Raji (cell line): ENCODE results near the gene PDGFRB.

Source experiments
- POLR2A ChIP-seq: IDR thresholded peaks from 2 replicates; pipeline ENCODE4 v1.6.1; 2011; ENCODE audit warnings: low read depth, low read length, control low read depth; ENCODE audit not compliant: insufficient read depth

The PDGFRB gene

GRCh38 chr5:150155258-150156026, at the start of gene PDGFRB:
Gene PDGFRB, minus strand, starts transcription at chr5:150155845. Its CDS starts 18,798 bp downstream, at chr5:150137047.
- TF ChIP-seq POLR2A, result no peak

- TF ChIP-seq POLR2A, result no peak
These were observed 48.9 kb upstream of the PDGFRB start for GRCh38 chr5:150204590-150204960.

- TF ChIP-seq POLR2A, result no peak
These were observed 48.4 kb upstream of the PDGFRB start for GRCh38 chr5:150203832-150204589.

- TF ChIP-seq POLR2A, result no peak
These were observed 46.9 kb upstream of the PDGFRB start for GRCh38 chr5:150202501-150202900.

- no peak for TF ChIP-seq POLR2A
These were observed 41.8 kb upstream of the PDGFRB start for GRCh38 chr5:150197476-150197875.

GRCh38 chr5:150196986-150197385, 41.3 kb upstream of the PDGFRB start:
- no peak for TF ChIP-seq POLR2A

- TF ChIP-seq POLR2A, result no peak
These were observed 40.9 kb upstream of the PDGFRB start for GRCh38 chr5:150196514-150196913.

- TF ChIP-seq POLR2A, result no peak
These were observed 40.3 kb upstream of the PDGFRB start for GRCh38 chr5:150195736-150196485.

GRCh38 chr5:150192462-150192861, 36.8 kb upstream of the PDGFRB start:
- TF ChIP-seq POLR2A, result no peak

GRCh38 chr5:150190987-150191386, 35.3 kb upstream of the PDGFRB start:
- no peak for TF ChIP-seq POLR2A

- TF ChIP-seq POLR2A, result no peak
These were observed 34.9 kb upstream of the PDGFRB start for GRCh38 chr5:150190503-150190979.

- no peak for TF ChIP-seq POLR2A
These were observed 34.3 kb upstream of the PDGFRB start, which contains the start of gene SLC6A7 for GRCh38 chr5:150189728-150190502. Gene SLC6A7, plus strand, starts transcription at chr5:150190062. Its CDS starts 266 bp downstream, at chr5:150190328.

GRCh38 chr5:150189326-150189725, 33.7 kb upstream of the PDGFRB start:
- no peak for TF ChIP-seq POLR2A

- no peak for TF ChIP-seq POLR2A
These were observed 32.6 kb upstream of the PDGFRB start for GRCh38 chr5:150188146-150188842.
